Measurements from ENCODE around the gene CSAG3. TPM values are rescaled to one million over a fixed set of nuclear protein-coding genes. Genes with fewer than 3 reads are reported as not detected.
"Not testable (repeated sequence)": the region's sequence is repeated elsewhere in the genome, so short reads cannot be mapped to it uniquely, and the experiment has no call there.

CSAG3 gene
- not detected for total RNA-seq

- not testable (repeated sequence) for H3K4me3 ChIP-seq, H3K27me3 ChIP-seq, DNase-seq, H3K4me1 ChIP-seq, H3K27ac ChIP-seq, H3K9me3 ChIP-seq, H3K36me3 ChIP-seq
Measured at GRCh38 chrX:152758918-152759317, at the start of gene CSAG3. TSS of gene CSAG3 (plus strand) at chrX:152759218.

GRCh38 chrX:152713195-152713594 is 45.8 kb upstream of the CSAG3 start:
- not testable (repeated sequence) for H3K27me3 ChIP-seq, H3K27ac ChIP-seq, H3K9me3 ChIP-seq, DNase-seq, H3K4me1 ChIP-seq, H3K4me3 ChIP-seq, H3K36me3 ChIP-seq

- not testable (repeated sequence) for H3K27ac ChIP-seq, H3K4me3 ChIP-seq, DNase-seq
Measured at GRCh38 chrX:152713815-152714787, 44.9 kb upstream of the CSAG3 start, which contains the start of gene MAGEA2B. TSS of gene MAGEA2B (plus strand) at chrX:152714628. CDS start at chrX:152717107, 2,479 bp downstream.

GRCh38 chrX:152725409-152725808 is 33.6 kb upstream of the CSAG3 start:
- Histone ChIP-seq H3K27ac (no peak overlapping the region), H3K36me3 (no peaks in the 10 kb centered on the region), H3K4me1 (no peaks in the 10 kb centered on the region), H3K9me3 (no peaks in the 10 kb centered on the region), H3K4me3 (no peak overlapping the region), H3K27me3 (no peaks in the 10 kb centered on the region)
- DNase-seq: peak in 1 of 3 donors; percentile 6
- TF ChIP-seq POLR2A (IDR thresholded peaks at IDR 0.05) (no peak), CTCF (IDR thresholded peaks at IDR 0.05) (no peak)

More at GRCh38 chrX:152713815-152714787, 44.9 kb upstream of the CSAG3 start, which contains the start of gene MAGEA2B:
- not testable (repeated sequence) for H3K27me3 ChIP-seq, H3K4me1 ChIP-seq, H3K36me3 ChIP-seq, H3K9me3 ChIP-seq

- TF ChIP-seq CTCF (IDR thresholded peaks at IDR 0.05): no peak
- TF ChIP-seq POLR2A (IDR thresholded peaks at IDR 0.05): no peak
- no peaks in the 10 kb centered on the region for H3K27me3 ChIP-seq
- H3K4me1 ChIP-seq: no peaks in the 10 kb centered on the region
- H3K36me3 ChIP-seq: no peaks in the 10 kb centered on the region
- peak in 1 of 3 donors; percentile 22 for DNase-seq
- H3K27ac ChIP-seq: no peak within 1 kb of the TSS
- H3K4me3 ChIP-seq: no peak within 1 kb of the TSS
- H3K9me3 ChIP-seq: no peaks in the 10 kb centered on the region
Measured at GRCh38 chrX:152733261-152733975, 25.6 kb upstream of the CSAG3 start, which contains the start of the genes CSAG1 and MAGEA12. TSS of gene CSAG1 (minus strand) at chrX:152733721. CDS start at chrX:152732460, 1,261 bp downstream. TSS of gene MAGEA12 (plus strand) at chrX:152733757. CDS start at chrX:152736162, 2,405 bp downstream.

- not testable (repeated sequence) for H3K4me3 ChIP-seq
Measured at GRCh38 chrX:152734143-152734858, 24.7 kb upstream of the CSAG3 start.

GRCh38 chrX:152735101-152735500 is 23.9 kb upstream of the CSAG3 start:
- Histone ChIP-seq H3K27ac (no peak overlapping the region), H3K9me3 (no peaks in the 10 kb centered on the region), H3K27me3 (no peaks in the 10 kb centered on the region), H3K4me1 (no peaks in the 10 kb centered on the region), H3K4me3 (no peak overlapping the region), H3K36me3 (no peaks in the 10 kb centered on the region)
- TF ChIP-seq POLR2A (IDR thresholded peaks at IDR 0.05) (no peak), CTCF (IDR thresholded peaks at IDR 0.05) (no peak)
- DNase-seq: peak in 1 of 3 donors; percentile 26

More at GRCh38 chrX:152734143-152734858, 24.7 kb upstream of the CSAG3 start:
- H3K27me3 ChIP-seq, H3K4me1 ChIP-seq, H3K27ac ChIP-seq, H3K36me3 ChIP-seq, H3K9me3 ChIP-seq: not testable (repeated sequence)
- DNase-seq: peak in 1 of 3 donors; percentile 14

Data from Peyer's patch (tissue), 4 donors.